Femur (tissue), 1 donor: ENCODE data around the gene RIT2.
"Not testable (repeated sequence)": the region's sequence is repeated elsewhere in the genome, so short reads cannot be mapped to it uniquely, and the experiment has no call there.

Experiments
- DNase-seq: peaks from one replicate; pipeline ENCODE4 v3.0.0-alpha.2; 2017

RIT2 gene

DNA sequence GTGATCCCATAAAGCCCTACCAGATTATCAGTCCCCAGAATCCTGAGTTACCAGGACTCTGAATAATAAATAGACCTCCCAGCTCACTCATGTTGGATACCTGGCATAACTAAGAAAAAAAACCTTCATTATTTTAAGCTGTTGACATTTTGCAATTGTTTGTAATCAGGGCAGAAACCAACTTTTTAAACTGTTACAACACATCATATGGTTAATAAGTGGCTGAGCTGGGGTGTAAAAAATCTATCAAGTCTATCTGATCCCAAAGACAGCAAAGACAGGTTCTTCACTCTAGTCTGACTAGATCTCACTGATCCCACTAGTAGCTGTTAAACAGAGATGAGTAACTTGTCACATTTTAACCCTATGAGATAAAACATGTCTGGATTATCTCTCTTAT lies 370.3 kb downstream of the RIT2 start:
- no peak for DNase-seq

- no peak for DNase-seq
These were observed 371.9 kb downstream of the RIT2 start for GRCh38 chr18:42743373-42744138.

GRCh38 chr18:42742969-42743368 lies 372.5 kb downstream of the RIT2 start:
- DNase-seq, result no peak

- DNase-seq, result no peak
These were observed 373.0 kb downstream of the RIT2 start for GRCh38 chr18:42742474-42742873.

- DNase-seq, result not testable (repeated sequence)
These were observed 373.6 kb downstream of the RIT2 start for GRCh38 chr18:42741805-42742347.

DNA sequence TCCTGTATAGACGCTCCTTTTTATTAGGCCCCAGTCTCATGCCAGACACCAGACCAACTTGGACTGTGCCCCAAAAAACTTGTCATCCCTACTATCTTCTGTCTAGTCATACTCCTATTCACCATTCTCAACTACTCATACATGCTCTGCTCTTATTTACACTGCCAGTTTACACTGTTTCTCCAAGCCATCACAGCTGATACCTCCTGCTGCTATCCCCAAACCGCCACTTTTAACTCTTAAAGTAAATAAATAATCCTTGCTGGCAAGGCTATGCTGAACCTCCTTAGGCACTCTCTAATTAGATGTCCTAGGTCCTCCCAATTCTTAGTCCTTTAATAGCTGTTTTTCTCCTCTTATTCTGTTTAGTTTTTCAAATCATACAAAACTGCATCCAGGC lies 374.2 kb downstream of the RIT2 start:
- DNase-seq, result not testable (repeated sequence)

- DNase-seq, result no peak
These were observed 379.4 kb downstream of the RIT2 start for GRCh38 chr18:42736074-42736473.

DNA sequence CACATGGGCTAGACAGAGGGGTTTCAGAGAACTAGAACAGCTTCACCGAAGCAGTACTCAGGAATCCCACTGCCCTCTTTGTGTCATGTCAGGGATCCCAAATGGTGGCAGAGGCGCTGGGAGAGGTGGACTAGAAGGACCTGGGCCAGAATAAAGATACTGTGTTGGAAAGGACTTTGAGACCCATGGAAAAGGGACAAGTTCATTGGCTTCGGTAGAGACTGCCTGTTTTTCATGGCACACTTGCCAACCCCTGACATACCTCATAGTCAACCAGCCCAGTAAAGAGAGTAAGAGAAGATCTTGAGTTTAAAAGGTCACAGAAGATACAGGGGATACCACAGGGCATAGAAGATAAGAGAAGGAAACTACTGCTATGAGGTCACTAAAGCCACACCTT lies 381.0 kb downstream of the RIT2 start:
- DNase-seq, result no peak

- DNase-seq, result no peak
These were observed 385.2 kb downstream of the RIT2 start for GRCh38 chr18:42730272-42730671.

DNA sequence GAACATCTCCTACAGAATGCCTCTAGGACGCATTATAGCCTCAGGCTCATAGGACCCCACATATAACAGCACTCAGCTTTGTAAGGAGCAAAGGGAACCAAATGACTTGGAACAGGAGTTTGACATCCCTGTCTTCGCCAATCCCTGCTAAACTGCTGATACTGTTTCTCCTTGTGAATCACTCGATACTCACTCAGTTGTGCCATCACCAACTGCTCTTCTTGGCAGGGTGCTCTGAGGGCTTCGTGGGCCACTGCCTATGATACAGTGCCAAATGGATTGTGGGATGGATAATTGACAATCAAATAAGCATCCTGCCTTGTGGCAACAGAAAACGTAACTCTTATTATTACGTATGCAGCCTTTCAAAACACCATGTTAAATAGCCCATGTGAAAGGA lies 396.3 kb downstream of the RIT2 start:
- no peak for DNase-seq

GRCh38 chr18:42712065-42712464 lies 403.4 kb downstream of the RIT2 start:
- no peak for DNase-seq

GRCh38 chr18:42707080-42707479 lies 408.4 kb downstream of the RIT2 start:
- DNase-seq, result no peak

DNA sequence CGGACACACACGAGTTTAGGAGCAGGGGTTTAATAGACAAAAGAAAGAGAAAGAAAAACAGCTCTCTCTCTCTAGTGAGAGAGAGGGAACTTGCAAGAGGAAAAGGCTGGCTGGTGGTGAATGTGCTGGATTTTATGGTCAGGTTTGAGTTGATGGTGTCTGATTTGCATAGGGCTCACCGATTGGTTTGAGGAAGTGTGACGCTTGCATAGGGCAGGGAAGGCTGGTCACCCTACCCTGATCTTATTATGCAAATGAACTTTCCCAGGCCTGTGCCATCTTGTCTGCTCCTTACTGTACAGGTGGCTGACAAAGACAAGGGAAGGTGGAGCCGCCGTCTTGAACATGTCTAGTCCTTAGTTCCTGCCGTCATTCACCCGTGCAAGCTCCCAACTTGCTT lies 408.9 kb downstream of the RIT2 start:
- DNase-seq, result peak; percentile 14

DNA sequence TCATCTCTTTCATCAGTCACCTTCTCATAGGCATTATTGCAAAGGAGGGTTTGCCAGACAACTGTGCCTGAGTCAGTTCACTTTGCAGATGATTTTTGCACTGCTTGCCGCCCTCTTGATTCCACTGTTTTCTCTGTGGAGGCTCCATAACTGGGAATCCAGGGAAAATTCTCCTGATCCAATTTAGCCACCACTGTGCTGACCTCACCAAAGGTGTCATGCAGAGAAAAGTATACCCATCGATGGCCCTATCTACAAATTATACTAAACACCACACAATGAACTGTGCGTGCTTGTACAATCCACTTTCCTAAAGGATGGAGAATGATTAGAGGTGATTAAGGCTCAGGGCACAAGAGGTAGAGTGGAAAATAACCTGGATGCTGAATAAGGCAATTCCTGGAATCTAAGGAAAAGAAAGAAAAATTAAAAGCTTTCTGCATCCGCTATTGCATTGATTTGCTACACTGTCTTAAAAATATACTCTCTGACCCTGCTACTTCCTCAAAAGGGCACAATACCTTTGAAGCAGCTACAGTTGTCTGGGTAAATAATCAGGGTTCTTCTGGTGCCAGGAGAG lies 409.4 kb downstream of the RIT2 start:
- no peak for DNase-seq
